Neural cell (in vitro differentiated cells): ENCODE measurements around the gene FAM171A2. TPM values are rescaled to one million over a fixed set of nuclear protein-coding genes. Genes with fewer than 3 reads are reported as not detected.

Experiments
- H2AFZ ChIP-seq: fragments of 200-600, 300-800 bp; sonication (generic), shearing (Covaris generic); 2 replicates; pipeline ENCODE4 v1.6.0; 2014; ENCODE audit warnings: low read depth, mild to moderate bottlenecking, antibody characterized with exemption, low read length, moderate library complexity
- H3F3A ChIP-seq: fragments of 200-600 bp; shearing (Covaris generic); 2 replicates; pipeline ENCODE4 v1.6.1; 2016; ENCODE audit warnings: mild to moderate bottlenecking, moderate library complexity, mixed read lengths, antibody characterized with exemption, low read length; ENCODE audit not compliant: insufficient read depth, poor library complexity, severe bottlenecking
- H3K27ac ChIP-seq: fragments of 200-600, 300-800 bp; sonication (generic), shearing (Covaris generic); 2 replicates; pipeline ENCODE4 v1.5.1; 2014; ENCODE audit warnings: mild to moderate bottlenecking, low read length, moderate library complexity
- H3K27me3 ChIP-seq: fragments of 300-800, 200-600 bp; sonication (generic), shearing (Covaris generic); 2 replicates; pipeline ENCODE4 v1.6.0; 2014; ENCODE audit warnings: mild to moderate bottlenecking, low read depth, low read length, moderate library complexity; ENCODE audit not compliant: insufficient read depth
- H3K36me3 ChIP-seq: fragments of 300-800, 200-600 bp; sonication (generic), shearing (Covaris generic); 2 replicates; pipeline ENCODE4 v1.5.1; 2014; ENCODE audit warnings: mild to moderate bottlenecking, antibody characterized with exemption, low read length, moderate library complexity; ENCODE audit not compliant: insufficient read depth
- H3K4me2 ChIP-seq: fragments of 300-800, 200-600 bp; sonication (generic), shearing (Covaris generic); 2 replicates; pipeline ENCODE4 v1.6.0; 2014; ENCODE audit warnings: mild to moderate bottlenecking, low read length
- H3K4me3 ChIP-seq: fragments of 300-800, 200-600 bp; sonication (generic), shearing (Covaris generic); 2 replicates; pipeline ENCODE4 v1.5.1; 2014; ENCODE audit warnings: mild to moderate bottlenecking, low read length, moderate library complexity
- H3K79me2 ChIP-seq: fragments of 200-600 bp; shearing (Covaris generic); replicated peaks from 2 replicates; pipeline ENCODE4 v1.6.0; 2014; ENCODE audit warnings: mild to moderate bottlenecking, low read length, moderate library complexity; ENCODE audit not compliant: insufficient read depth
- H3K9ac ChIP-seq: fragments of 300-800, 200-600 bp; sonication (generic), shearing (Covaris generic); 2 replicates; pipeline ENCODE4 v1.6.1; 2016; ENCODE audit warnings: mild to moderate bottlenecking, low read length, mixed read lengths
- H3K9me2 ChIP-seq: fragments of 200-600 bp; shearing (Covaris generic); 2 replicates; pipeline ENCODE4 v1.6.1; 2016; ENCODE audit warnings: mild to moderate bottlenecking, low read length, mixed read lengths; ENCODE audit not compliant: insufficient read depth
- H3K9me3 ChIP-seq: fragments of 200-600, 300-800 bp; sonication (generic), shearing (Covaris generic); 2 replicates; pipeline ENCODE4 v1.6.1; 2016; ENCODE audit warnings: mild to moderate bottlenecking, mixed run types, low read length, moderate library complexity, mixed read lengths
- H4K20me1 ChIP-seq: fragments of 200-600 bp; shearing (Covaris generic); 2 replicates; pipeline ENCODE4 v1.6.1; 2016; ENCODE audit warnings: mild to moderate bottlenecking, mixed run types; ENCODE audit not compliant: insufficient read depth
- EZH2 ChIP-seq: fragments of 200-600, 300-800 bp; shearing (Covaris generic), sonication (generic); IDR thresholded peaks from 2 replicates; pipeline ENCODE4 v1.6.1; 2014; ENCODE audit warnings: antibody characterized with exemption, low read length, borderline replicate concordance, mild to moderate bottlenecking; ENCODE audit not compliant: insufficient read depth, poor library complexity, severe bottlenecking
- MXI1 ChIP-seq: fragments of 450-650 bp; conservative IDR thresholded peaks from 2 replicates; pipeline ENCODE4 v1.6.1; 2014; ENCODE audit warnings: antibody characterized with exemption, mild to moderate bottlenecking; ENCODE audit not compliant: poor library complexity, severe bottlenecking
- POLR2AphosphoS5 ChIP-seq: IDR thresholded peaks from 2 replicates; pipeline ENCODE4 v1.6.1; 2012
- RAD21 ChIP-seq: fragments of 450-650 bp; conservative IDR thresholded peaks from 2 replicates; pipeline ENCODE4 v1.6.1; 2014; ENCODE audit warnings: antibody characterized with exemption, mild to moderate bottlenecking, moderate library complexity
- SMC3 ChIP-seq: fragments of 450-650 bp; conservative IDR thresholded peaks from 2 replicates; pipeline ENCODE4 v1.6.1; 2014; ENCODE audit warnings: antibody characterized with exemption, mild to moderate bottlenecking, moderate library complexity; ENCODE audit not compliant: poor library complexity
- TAF1 ChIP-seq: IDR thresholded peaks from 2 replicates; pipeline ENCODE4 v1.6.1; 2012; ENCODE audit warnings: low read depth
- polyA plus RNA-seq: library from polyadenylated mRNA; depleted of rRNA; stranded (reverse); fragments of >200 nt; gene quantifications from 2 replicates; pipeline ENCODE4 v1.2.3, GENCODE V29; 2014
- TF ChIP-seq, protein P1 (sequence below): IDR thresholded peaks from 2 replicates; pipeline ENCODE4 v1.6.1; 2012; ENCODE audit warnings: borderline replicate concordance
- TF ChIP-seq, protein P2 (sequence below): fragments of 450-650 bp; IDR thresholded peaks from 2 replicates; pipeline ENCODE4 v1.5.1; 2014; ENCODE audit warnings: antibody characterized with exemption, mild to moderate bottlenecking, moderate library complexity; ENCODE audit not compliant: poor library complexity, severe bottlenecking

Gene FAM171A2
- polyA plus RNA-seq, 1 donor from 2014 or later: 73.6 TPM

DNA sequence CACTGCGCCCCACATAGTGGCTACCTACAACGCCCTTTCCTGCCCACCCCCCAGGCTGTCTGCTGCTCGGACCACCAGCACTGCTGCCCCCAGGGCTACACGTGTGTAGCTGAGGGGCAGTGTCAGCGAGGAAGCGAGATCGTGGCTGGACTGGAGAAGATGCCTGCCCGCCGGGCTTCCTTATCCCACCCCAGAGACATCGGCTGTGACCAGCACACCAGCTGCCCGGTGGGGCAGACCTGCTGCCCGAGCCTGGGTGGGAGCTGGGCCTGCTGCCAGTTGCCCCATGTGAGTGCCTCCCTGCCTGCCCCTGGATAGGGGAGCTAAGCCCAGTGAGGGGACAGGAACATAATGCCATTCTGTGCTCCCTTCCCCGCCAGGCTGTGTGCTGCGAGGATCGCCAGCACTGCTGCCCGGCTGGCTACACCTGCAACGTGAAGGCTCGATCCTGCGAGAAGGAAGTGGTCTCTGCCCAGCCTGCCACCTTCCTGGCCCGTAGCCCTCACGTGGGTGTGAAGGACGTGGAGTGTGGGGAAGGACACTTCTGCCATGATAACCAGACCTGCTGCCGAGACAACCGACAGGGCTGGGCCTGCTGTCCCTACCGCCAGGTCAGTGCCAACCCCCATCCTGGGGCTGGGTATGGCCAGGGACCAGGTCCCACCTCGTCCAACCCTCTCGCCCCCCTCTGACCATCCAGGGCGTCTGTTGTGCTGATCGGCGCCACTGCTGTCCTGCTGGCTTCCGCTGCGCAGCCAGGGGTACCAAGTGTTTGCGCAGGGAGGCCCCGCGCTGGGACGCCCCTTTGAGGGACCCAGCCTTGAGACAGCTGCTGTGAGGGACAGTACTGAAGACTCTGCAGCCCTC lies 11.5 kb downstream of the FAM171A2 start:
- no peaks in the 10 kb centered on the region for H3K27me3 ChIP-seq
- peaks cover 15% of the 10 kb centered on the region for H4K20me1 ChIP-seq
- H3K36me3 ChIP-seq: no peaks in the 10 kb centered on the region

GRCh38 chr17:44351464-44351863 lies 12.2 kb downstream of the FAM171A2 start:
- H3K9me3 ChIP-seq: no peaks in the 10 kb centered on the region
- H3K27ac ChIP-seq: no peak overlapping the region
- no peak overlapping the region for H2AFZ ChIP-seq
- H3F3A ChIP-seq: no peaks in the 10 kb centered on the region
- TF ChIP-seq SMC3: no peak
- TF ChIP-seq EZH2: no peak
- no peak overlapping the region for H3K4me2 ChIP-seq
- H3K4me3 ChIP-seq: no peak overlapping the region
- no peak overlapping the region for H3K9ac ChIP-seq
- H4K20me1 ChIP-seq: peaks cover 11% of the 10 kb centered on the region
- H3K9me2 ChIP-seq: no peaks in the 10 kb centered on the region
- no peaks in the 10 kb centered on the region for H3K79me2 ChIP-seq
- H3K27me3 ChIP-seq: no peaks in the 10 kb centered on the region
- no peaks in the 10 kb centered on the region for H3K36me3 ChIP-seq

More for the DNA sequence above, 11.5 kb downstream of the FAM171A2 start:
- TF ChIP-seq TAF1: no peak
- no peak overlapping the region for H2AFZ ChIP-seq
- no peak overlapping the region for H3K27ac ChIP-seq
- H3K9me2 ChIP-seq: no peaks in the 10 kb centered on the region
- no peak overlapping the region for H3K4me2 ChIP-seq
- H3F3A ChIP-seq: no peaks in the 10 kb centered on the region
- no peak overlapping the region for H3K4me3 ChIP-seq
- no peak overlapping the region for H3K9ac ChIP-seq
- H3K9me3 ChIP-seq: no peaks in the 10 kb centered on the region
- H3K79me2 ChIP-seq: no peaks in the 10 kb centered on the region

- Histone ChIP-seq H3K4me2 (no peak overlapping the region), H3K36me3 (no peaks in the 10 kb centered on the region), H3K79me2 (no peaks in the 10 kb centered on the region), H3K9ac (no peak overlapping the region), H3K27me3 (no peaks in the 10 kb centered on the region), H4K20me1 (peaks cover 5% of the 10 kb centered on the region), H3K9me3 (no peaks in the 10 kb centered on the region), H3K9me2 (no peaks in the 10 kb centered on the region), H3K27ac (no peak overlapping the region), H3F3A (no peaks in the 10 kb centered on the region), H3K4me3 (no peak overlapping the region), H2AFZ (no peak overlapping the region)
- TF ChIP-seq EZH2 (no peak), SMC3 (peak; percentile 72), POLR2AphosphoS5 (no peak), RAD21 (peak; percentile 77), MXI1 (peak; percentile 35), TAF1 (no peak)
- TF ChIP-seq, protein P1, sequence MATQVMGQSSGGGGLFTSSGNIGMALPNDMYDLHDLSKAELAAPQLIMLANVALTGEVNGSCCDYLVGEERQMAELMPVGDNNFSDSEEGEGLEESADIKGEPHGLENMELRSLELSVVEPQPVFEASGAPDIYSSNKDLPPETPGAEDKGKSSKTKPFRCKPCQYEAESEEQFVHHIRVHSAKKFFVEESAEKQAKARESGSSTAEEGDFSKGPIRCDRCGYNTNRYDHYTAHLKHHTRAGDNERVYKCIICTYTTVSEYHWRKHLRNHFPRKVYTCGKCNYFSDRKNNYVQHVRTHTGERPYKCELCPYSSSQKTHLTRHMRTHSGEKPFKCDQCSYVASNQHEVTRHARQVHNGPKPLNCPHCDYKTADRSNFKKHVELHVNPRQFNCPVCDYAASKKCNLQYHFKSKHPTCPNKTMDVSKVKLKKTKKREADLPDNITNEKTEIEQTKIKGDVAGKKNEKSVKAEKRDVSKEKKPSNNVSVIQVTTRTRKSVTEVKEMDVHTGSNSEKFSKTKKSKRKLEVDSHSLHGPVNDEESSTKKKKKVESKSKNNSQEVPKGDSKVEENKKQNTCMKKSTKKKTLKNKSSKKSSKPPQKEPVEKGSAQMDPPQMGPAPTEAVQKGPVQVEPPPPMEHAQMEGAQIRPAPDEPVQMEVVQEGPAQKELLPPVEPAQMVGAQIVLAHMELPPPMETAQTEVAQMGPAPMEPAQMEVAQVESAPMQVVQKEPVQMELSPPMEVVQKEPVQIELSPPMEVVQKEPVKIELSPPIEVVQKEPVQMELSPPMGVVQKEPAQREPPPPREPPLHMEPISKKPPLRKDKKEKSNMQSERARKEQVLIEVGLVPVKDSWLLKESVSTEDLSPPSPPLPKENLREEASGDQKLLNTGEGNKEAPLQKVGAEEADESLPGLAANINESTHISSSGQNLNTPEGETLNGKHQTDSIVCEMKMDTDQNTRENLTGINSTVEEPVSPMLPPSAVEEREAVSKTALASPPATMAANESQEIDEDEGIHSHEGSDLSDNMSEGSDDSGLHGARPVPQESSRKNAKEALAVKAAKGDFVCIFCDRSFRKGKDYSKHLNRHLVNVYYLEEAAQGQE: no peak
- TF ChIP-seq, protein P2, sequence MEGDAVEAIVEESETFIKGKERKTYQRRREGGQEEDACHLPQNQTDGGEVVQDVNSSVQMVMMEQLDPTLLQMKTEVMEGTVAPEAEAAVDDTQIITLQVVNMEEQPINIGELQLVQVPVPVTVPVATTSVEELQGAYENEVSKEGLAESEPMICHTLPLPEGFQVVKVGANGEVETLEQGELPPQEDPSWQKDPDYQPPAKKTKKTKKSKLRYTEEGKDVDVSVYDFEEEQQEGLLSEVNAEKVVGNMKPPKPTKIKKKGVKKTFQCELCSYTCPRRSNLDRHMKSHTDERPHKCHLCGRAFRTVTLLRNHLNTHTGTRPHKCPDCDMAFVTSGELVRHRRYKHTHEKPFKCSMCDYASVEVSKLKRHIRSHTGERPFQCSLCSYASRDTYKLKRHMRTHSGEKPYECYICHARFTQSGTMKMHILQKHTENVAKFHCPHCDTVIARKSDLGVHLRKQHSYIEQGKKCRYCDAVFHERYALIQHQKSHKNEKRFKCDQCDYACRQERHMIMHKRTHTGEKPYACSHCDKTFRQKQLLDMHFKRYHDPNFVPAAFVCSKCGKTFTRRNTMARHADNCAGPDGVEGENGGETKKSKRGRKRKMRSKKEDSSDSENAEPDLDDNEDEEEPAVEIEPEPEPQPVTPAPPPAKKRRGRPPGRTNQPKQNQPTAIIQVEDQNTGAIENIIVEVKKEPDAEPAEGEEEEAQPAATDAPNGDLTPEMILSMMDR: peak; percentile 88
These were observed 12.9 kb downstream of the FAM171A2 start for GRCh38 chr17:44350733-44351226.
